ENCODE results near the gene SLC49A4. TPM values are rescaled to one million over a fixed set of nuclear protein-coding genes. Genes with fewer than 3 reads are reported as not detected.

The SLC49A4 gene
- total and polyA plus RNA-seq, 2 of the 8 experiments (the other 6 are each of a cell fraction or from before 2014, with no cell fraction given), result 9.5 to 10.2 TPM

GRCh38 chr3:122803977-122804376, 9.1 kb downstream of the SLC49A4 start:
- Histone ChIP-seq H4K20me1 (replicated peaks in 1 of 2; ENCODE audit: control insufficient read depth in 1 of 2, insufficient read depth in 2 of 2, low read length in 2 of 2) (no peaks in the 10 kb centered on the region), H2BK120ac (replicated peaks; ENCODE audit: low read depth, low read length) (no peak overlapping the region), H2BK12ac (ENCODE audit: low read depth, low read length) (no peak overlapping the region), H3K36me3 (ENCODE audit: control insufficient read depth in 2 of 4, insufficient read depth in 4 of 4, low read length in 3 of 4) (no peaks in the 10 kb centered on the region), H2BK20ac (ENCODE audit: low read length) (no peak overlapping the region), H3K27me3 (replicated peaks in 1 of 4; ENCODE audit: control insufficient read depth in 3 of 4, extremely low read depth in 1 of 4, insufficient read depth in 3 of 4, low read length in 3 of 4) (no peaks in the 10 kb centered on the region), H3K4me1 (replicated peaks in 1 of 4; ENCODE audit: control insufficient read depth in 3 of 4, insufficient read depth in 4 of 4, low read length in 3 of 4) (no peaks in the 10 kb centered on the region), H4K91ac (replicated peaks; ENCODE audit: insufficient read length, low read length) (no peak overlapping the region), H2BK5ac (ENCODE audit: low read depth, low read length) (no peak overlapping the region), H3K79me2 (ENCODE audit: control insufficient read depth in 1 of 2, insufficient read depth in 2 of 2, low read length in 2 of 2) (no peaks in the 10 kb centered on the region), H3K23ac (ENCODE audit: insufficient read length) (no peak overlapping the region), H3K56ac (replicated peaks; ENCODE audit: insufficient read length, low read depth, low read length) (no peak overlapping the region), H3K4ac (replicated peaks; ENCODE audit: insufficient read length, low read depth, low read length) (no peak overlapping the region), H2BK15ac (ENCODE audit: low read length) (no peak overlapping the region), H3K9ac (replicated peaks in 1 of 4; ENCODE audit: extremely low read depth in 1 of 4, low read depth in 3 of 4, low read length in 3 of 4) (no peak overlapping the region), H4K5ac (ENCODE audit: insufficient read length, low read depth, low read length) (no peak overlapping the region), H2AFZ (ENCODE audit: low read length) (no peak overlapping the region), H3K23me2 (ENCODE audit: low read depth, low read length) (no peaks in the 10 kb centered on the region), H3K27ac (ENCODE audit: low read depth, low read length) (no peak overlapping the region), H3K79me1 (ENCODE audit: low read depth, low read length) (no peaks in the 10 kb centered on the region), H3K9me3 (ENCODE audit: insufficient read depth in 2 of 2, low read depth in 1 of 2, low read length in 1 of 2) (no peaks in the 10 kb centered on the region), H3K4me2 (ENCODE audit: insufficient read depth in 1 of 2, low read depth in 2 of 2, low read length in 2 of 2) (no peak overlapping the region), H2AK5ac (ENCODE audit: low read depth, low read length) (no peak overlapping the region), H3K4me3 (ENCODE audit: extremely low read depth in 1 of 4, insufficient read depth in 2 of 4, low read depth in 3 of 4, low read length in 4 of 4) (no peak overlapping the region), H4K8ac (ENCODE audit: extremely low read depth, insufficient read depth, low read length) (no peak overlapping the region), H3K14ac (ENCODE audit: insufficient read length) (no peak overlapping the region), H3K18ac (ENCODE audit: extremely low read depth, low read length) (no peak overlapping the region)
- CTCF ChIA-PET (ENCODE audit: partially characterized antibody), result interaction anchor here (0.6 kb wide), 1 partner anchor 14 kb away, joined by 3 read pairs; no protein-coding TSS in a partner anchor
- 77% methylated on average over 2 of the region's 2 CpGs; no CpG with 5 or more reads in 1 of the 2 experiments for WGBS, 2 experiments (ENCODE audit: extremely low coverage in 1 of 2, insufficient coverage in 1 of 2, insufficient read length in 1 of 2, insufficient replicate concordance in 2 of 2, low coverage in 1 of 2, low lambda C conversion rate in 2 of 2, missing lambda C conversion rate in 1 of 2)
- POLR2A ChIA-PET (ENCODE audit: partially characterized antibody), result interaction anchor here (2.9 kb wide), 1 partner anchor 11 kb away, joined by 7 read pairs; the partner anchor contains the start of gene HSPBAP1
- FAIRE-seq, result no peak
- TF ChIP-seq CHD1 (IDR thresholded peaks at IDR 0.05; ENCODE audit: low read depth, low read length) (no peak), HDAC6 (IDR thresholded peaks at IDR 0.05; ENCODE audit: low read depth, low read length) (no peak), SIRT6 (IDR thresholded peaks at IDR 0.05; ENCODE audit: low read length) (no peak), TBP (IDR thresholded peaks at IDR 0.05; ENCODE audit: low read depth, low read length) (no peak), SUZ12 (IDR thresholded peaks at IDR 0.05; ENCODE audit: low read length) (no peak)
- no peak for DNase-seq (ENCODE audit: low read depth in 1 of 2, low spot score in 2 of 2)

Data from H1 (cell line).